WTC11 (cell line): ENCODE results near the gene LRRIQ1. TPM values are rescaled to one million over a fixed set of nuclear protein-coding genes. Genes with fewer than 3 reads are reported as not detected.

Experiments used
- ATAC-seq: fragments of 200-7000 bp; cut with Tn5 transposase; 2 replicates; pipeline ENCODE4 v1.10.0; 2021; ENCODE audit warnings: mild to moderate bottlenecking, moderate library complexity
- CTCF ChIA-PET: fragments of 300-600 bp; sonication (Branson Sonifier 250); formaldehyde crosslinking; loops from one replicate; lab custom pipeline; 2021; ENCODE audit warnings: antibody characterized with exemption; lab: Charles Lee
- POLR2A ChIA-PET: fragments of 350-600 bp; sonication (Branson Sonifier 250); formaldehyde crosslinking; loops from one replicate; lab custom pipeline; 2021; ENCODE audit warnings: antibody characterized with exemption; lab: Charles Lee
- DNase-seq: peaks from one replicate; pipeline ENCODE4 v3.0.0; 2021; ENCODE audit warnings: low spot score
- H3K27ac Mint-ChIP-seq: 2 replicates; pipeline ENCODE4 v1.8.0; 2021; ENCODE audit warnings: mixed read lengths
- H3K27me3 Mint-ChIP-seq: 2 replicates; pipeline ENCODE4 v1.8.0; 2021; ENCODE audit warnings: low read depth, mild to moderate bottlenecking, moderate library complexity, mixed read lengths
- H3K36me3 Mint-ChIP-seq: 2 replicates; pipeline ENCODE4 v1.8.0; 2021; ENCODE audit warnings: mixed read lengths
- H3K4me1 Mint-ChIP-seq: 2 replicates; pipeline ENCODE4 v1.8.0; 2022; ENCODE audit warnings: mixed read lengths
- H3K4me3 Mint-ChIP-seq: 2 replicates; pipeline ENCODE4 v1.8.0; 2021; ENCODE audit warnings: mild to moderate bottlenecking, moderate library complexity, mixed read lengths
- H3K9me3 Mint-ChIP-seq: 2 replicates; pipeline ENCODE4 v1.8.0; 2021; ENCODE audit warnings: mixed read lengths
- CREB1 ChIP-seq: sonication (generic); formaldehyde crosslinking; IDR thresholded peaks from 2 replicates; pipeline ENCODE4 v1.8.0; 2023; ENCODE audit warnings: mild to moderate bottlenecking, missing genetic modification reagents
- ELF4 ChIP-seq: sonication (generic); formaldehyde crosslinking; IDR thresholded peaks from 2 replicates; pipeline ENCODE4 v1.8.1; 2022; ENCODE audit warnings: low read depth, mild to moderate bottlenecking, moderate library complexity, missing genetic modification reagents
- EMX1 ChIP-seq: fragments of 250-450 bp; sonication (Bioruptor Pico); IDR thresholded peaks from 2 replicates; pipeline ENCODE4 v1.8.0; 2021; ENCODE audit warnings: mild to moderate bottlenecking
- GABPB1 ChIP-seq: sonication (generic); formaldehyde crosslinking; IDR thresholded peaks from 2 replicates; pipeline ENCODE4 v1.8.1; 2023; ENCODE audit warnings: mild to moderate bottlenecking, missing genetic modification reagents
- HMGA2 ChIP-seq: fragments of 250-450 bp; sonication (Bioruptor Pico); IDR thresholded peaks from 2 replicates; pipeline ENCODE4 v1.4.0; 2021; ENCODE audit warnings: mild to moderate bottlenecking, moderate library complexity
- MYBL2 ChIP-seq: sonication (generic); formaldehyde crosslinking; IDR thresholded peaks from 2 replicates; pipeline ENCODE4 v1.8.1; 2023; ENCODE audit warnings: mild to moderate bottlenecking, moderate library complexity, missing genetic modification reagents
- OVOL2 ChIP-seq: fragments of 250-450 bp; sonication (Bioruptor Pico); IDR thresholded peaks from 2 replicates; pipeline ENCODE4 v1.9.0; 2021; ENCODE audit warnings: mild to moderate bottlenecking, borderline replicate concordance
- SMAD4 ChIP-seq: sonication (generic); formaldehyde crosslinking; IDR thresholded peaks from 2 replicates; pipeline ENCODE4 v1.8.0; 2022; ENCODE audit warnings: mild to moderate bottlenecking, missing genetic modification reagents
- ZBTB21 ChIP-seq: sonication (generic); formaldehyde crosslinking; IDR thresholded peaks from 2 replicates; pipeline ENCODE4 v1.8.1; 2023; ENCODE audit warnings: mild to moderate bottlenecking, missing genetic modification reagents, borderline replicate concordance
- ZNF317 ChIP-seq: sonication (generic); formaldehyde crosslinking; IDR thresholded peaks from 2 replicates; pipeline ENCODE4 v1.8.1; 2023; ENCODE audit warnings: low read depth, mild to moderate bottlenecking, moderate library complexity, missing genetic modification reagents, borderline replicate concordance
- ZNF423 ChIP-seq: fragments of 250-450 bp; sonication (Bioruptor Pico); IDR thresholded peaks from 2 replicates; pipeline ENCODE4 v2.1.2; 2022; ENCODE audit warnings: mild to moderate bottlenecking, moderate library complexity
- total RNA-seq: library from RNA; stranded (reverse); gene quantifications from 3 replicates; pipeline ENCODE4 v1.2.3, GENCODE V29; 2021
- TF ChIP-seq, protein P1 (sequence below): sonication (generic); formaldehyde crosslinking; IDR thresholded peaks from 2 replicates; pipeline ENCODE4 v1.8.1; 2022; ENCODE audit warnings: low read depth, missing genetic modification reagents, borderline replicate concordance
- TF ChIP-seq, protein P2 (sequence below): sonication (generic); formaldehyde crosslinking; IDR thresholded peaks from 2 replicates; pipeline ENCODE4 v1.8.0; 2022; ENCODE audit warnings: mild to moderate bottlenecking, missing genetic modification reagents
- TF ChIP-seq, protein P3 (sequence below): fragments of 250-450 bp; sonication (Bioruptor Pico); IDR thresholded peaks from 2 replicates; pipeline ENCODE4 v1.9.0; 2021; ENCODE audit warnings: mild to moderate bottlenecking
- TF ChIP-seq, protein P4 (sequence below): fragments of 250-450 bp; sonication (Bioruptor Pico); conservative IDR thresholded peaks from 2 replicates; pipeline ENCODE4 v1.9.0; 2021; ENCODE audit warnings: mild to moderate bottlenecking
- TF ChIP-seq, protein P5 (sequence below): sonication (generic); formaldehyde crosslinking; IDR thresholded peaks from 2 replicates; pipeline ENCODE4 v1.8.0; 2023; ENCODE audit warnings: missing genetic modification reagents, mild to moderate bottlenecking, borderline replicate concordance
- TF ChIP-seq, protein P6 (sequence below): fragments of 250-450 bp; sonication (Bioruptor Pico); IDR thresholded peaks from 2 replicates; pipeline ENCODE4 v2.1.2; 2022; ENCODE audit warnings: mild to moderate bottlenecking, moderate library complexity

LRRIQ1 gene
- total RNA-seq, 1 experiment from 2014 or later = 1.3 TPM

DNA sequence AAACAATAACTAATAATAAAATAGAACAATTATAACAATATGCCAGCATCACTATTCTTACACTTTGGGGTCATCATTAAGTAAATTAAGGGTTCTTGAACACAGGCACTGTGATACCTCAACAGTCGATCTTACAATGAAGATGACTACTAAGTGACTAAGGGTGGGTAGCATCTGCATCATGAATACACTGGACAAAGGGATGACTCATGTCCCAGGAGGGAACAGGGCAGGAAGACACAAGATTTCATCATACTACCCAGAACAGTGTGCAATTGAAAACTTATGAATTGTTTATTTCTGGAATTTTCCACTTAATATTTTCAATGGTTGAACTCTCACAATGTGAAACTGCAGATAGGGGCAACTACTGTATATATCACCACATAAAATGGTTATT is 19.7 kb upstream of the LRRIQ1 start:
- H3K4me3 Mint-ChIP-seq = no peak overlapping the region
- ATAC-seq (no peak), DNase-seq (no peak)
- CTCF ChIA-PET = no interaction called here
- POLR2A ChIA-PET = no interaction called here
- H3K27ac Mint-ChIP-seq = no peak overlapping the region
- no peaks in the 10 kb centered on the region for H3K27me3 Mint-ChIP-seq
- H3K36me3 Mint-ChIP-seq = no peaks in the 10 kb centered on the region
- no peaks in the 10 kb centered on the region for H3K9me3 Mint-ChIP-seq
- TF ChIP-seq HMGA2 (CRISPR knock-in tag) (no peak), GABPB1 (CRISPR knock-in tag) (peak; percentile 61; the same call in 1 of the 2 replicates)
- TF ChIP-seq, protein P1, sequence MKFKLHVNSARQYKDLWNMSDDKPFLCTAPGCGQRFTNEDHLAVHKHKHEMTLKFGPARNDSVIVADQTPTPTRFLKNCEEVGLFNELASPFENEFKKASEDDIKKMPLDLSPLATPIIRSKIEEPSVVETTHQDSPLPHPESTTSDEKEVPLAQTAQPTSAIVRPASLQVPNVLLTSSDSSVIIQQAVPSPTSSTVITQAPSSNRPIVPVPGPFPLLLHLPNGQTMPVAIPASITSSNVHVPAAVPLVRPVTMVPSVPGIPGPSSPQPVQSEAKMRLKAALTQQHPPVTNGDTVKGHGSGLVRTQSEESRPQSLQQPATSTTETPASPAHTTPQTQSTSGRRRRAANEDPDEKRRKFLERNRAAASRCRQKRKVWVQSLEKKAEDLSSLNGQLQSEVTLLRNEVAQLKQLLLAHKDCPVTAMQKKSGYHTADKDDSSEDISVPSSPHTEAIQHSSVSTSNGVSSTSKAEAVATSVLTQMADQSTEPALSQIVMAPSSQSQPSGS (CRISPR knock-in tag) = no peak
- H3K4me1 Mint-ChIP-seq = peaks cover 8% of the 10 kb centered on the region; the same call in 1 of the 2 replicates

DNA sequence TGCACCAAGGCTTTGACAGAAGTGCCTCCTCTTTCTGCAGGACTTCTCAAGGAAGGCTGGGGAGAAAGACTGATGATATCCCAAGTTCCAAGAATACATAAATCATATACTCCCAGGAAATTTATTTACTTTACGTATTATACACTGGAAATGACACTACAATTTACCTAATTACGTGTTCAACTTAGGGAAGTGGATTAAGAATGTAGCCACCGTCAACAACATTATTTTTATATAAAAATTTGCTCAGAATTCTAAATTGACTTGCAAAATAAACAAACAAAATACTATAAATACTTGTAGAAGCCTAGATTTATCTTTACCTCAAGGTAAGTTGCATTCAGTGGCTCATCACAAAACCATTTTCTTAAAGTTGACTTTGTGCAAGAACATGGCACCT is 19.0 kb upstream of the LRRIQ1 start:
- Mint-ChIP-seq H3K36me3 (no peaks in the 10 kb centered on the region), H3K27ac (no peak overlapping the region), H3K4me3 (no peak overlapping the region), H3K9me3 (no peaks in the 10 kb centered on the region), H3K27me3 (no peaks in the 10 kb centered on the region), H3K4me1 (peaks cover 7% of the 10 kb centered on the region; the same call in 1 of the 2 replicates)
- TF ChIP-seq, protein P1 (CRISPR knock-in tag) = no peak
- TF ChIP-seq, protein P2, sequence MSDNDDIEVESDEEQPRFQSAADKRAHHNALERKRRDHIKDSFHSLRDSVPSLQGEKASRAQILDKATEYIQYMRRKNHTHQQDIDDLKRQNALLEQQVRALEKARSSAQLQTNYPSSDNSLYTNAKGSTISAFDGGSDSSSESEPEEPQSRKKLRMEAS (CRISPR knock-in tag) = no peak
- TF ChIP-seq, protein P3, sequence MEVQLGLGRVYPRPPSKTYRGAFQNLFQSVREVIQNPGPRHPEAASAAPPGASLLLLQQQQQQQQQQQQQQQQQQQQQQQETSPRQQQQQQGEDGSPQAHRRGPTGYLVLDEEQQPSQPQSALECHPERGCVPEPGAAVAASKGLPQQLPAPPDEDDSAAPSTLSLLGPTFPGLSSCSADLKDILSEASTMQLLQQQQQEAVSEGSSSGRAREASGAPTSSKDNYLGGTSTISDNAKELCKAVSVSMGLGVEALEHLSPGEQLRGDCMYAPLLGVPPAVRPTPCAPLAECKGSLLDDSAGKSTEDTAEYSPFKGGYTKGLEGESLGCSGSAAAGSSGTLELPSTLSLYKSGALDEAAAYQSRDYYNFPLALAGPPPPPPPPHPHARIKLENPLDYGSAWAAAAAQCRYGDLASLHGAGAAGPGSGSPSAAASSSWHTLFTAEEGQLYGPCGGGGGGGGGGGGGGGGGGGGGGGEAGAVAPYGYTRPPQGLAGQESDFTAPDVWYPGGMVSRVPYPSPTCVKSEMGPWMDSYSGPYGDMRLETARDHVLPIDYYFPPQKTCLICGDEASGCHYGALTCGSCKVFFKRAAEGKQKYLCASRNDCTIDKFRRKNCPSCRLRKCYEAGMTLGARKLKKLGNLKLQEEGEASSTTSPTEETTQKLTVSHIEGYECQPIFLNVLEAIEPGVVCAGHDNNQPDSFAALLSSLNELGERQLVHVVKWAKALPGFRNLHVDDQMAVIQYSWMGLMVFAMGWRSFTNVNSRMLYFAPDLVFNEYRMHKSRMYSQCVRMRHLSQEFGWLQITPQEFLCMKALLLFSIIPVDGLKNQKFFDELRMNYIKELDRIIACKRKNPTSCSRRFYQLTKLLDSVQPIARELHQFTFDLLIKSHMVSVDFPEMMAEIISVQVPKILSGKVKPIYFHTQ (CRISPR knock-in tag) = no peak
- TF ChIP-seq MYBL2 (CRISPR knock-in tag) = no peak
- no peak for TF ChIP-seq ZNF423 (CRISPR knock-in tag)
- no peak for TF ChIP-seq ELF4 (CRISPR knock-in tag)
- TF ChIP-seq ZNF317 (CRISPR knock-in tag) = no peak
- TF ChIP-seq, protein P4, sequence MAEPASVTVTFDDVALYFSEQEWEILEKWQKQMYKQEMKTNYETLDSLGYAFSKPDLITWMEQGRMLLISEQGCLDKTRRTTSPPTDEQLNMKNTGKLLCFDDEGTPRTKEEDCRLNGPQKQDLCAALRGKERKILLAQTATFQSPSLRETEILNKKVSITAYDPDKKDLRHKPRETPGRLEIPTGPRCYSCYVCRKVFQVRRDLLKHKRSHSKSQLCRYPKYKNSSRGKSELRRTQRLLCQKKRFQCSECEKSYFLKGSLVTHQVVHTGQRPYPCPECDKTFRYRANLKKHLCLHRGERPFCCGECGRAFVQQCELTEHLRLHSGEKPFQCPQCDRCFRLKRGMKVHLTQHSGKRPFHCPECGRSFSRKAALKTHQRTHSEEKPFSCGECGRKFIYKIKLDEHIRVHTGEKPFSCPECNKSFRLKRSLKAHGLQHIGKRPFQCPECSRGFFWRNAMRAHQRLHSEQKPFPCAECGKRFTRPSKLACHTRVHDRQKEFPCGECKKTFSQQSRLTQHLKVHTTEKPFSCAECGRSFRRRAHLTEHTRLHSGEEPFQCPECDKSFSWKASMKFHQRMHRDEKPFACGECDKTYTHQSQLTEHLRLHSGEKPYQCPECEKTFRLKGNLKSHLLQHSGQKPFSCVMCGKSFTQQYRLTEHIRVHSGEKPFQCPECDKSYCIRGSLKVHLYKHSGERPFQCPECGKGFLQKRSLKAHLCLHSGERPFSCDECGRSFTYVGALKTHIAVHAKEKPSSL (CRISPR knock-in tag) = no peak
- no peak for TF ChIP-seq EMX1
- TF ChIP-seq, protein P5, sequence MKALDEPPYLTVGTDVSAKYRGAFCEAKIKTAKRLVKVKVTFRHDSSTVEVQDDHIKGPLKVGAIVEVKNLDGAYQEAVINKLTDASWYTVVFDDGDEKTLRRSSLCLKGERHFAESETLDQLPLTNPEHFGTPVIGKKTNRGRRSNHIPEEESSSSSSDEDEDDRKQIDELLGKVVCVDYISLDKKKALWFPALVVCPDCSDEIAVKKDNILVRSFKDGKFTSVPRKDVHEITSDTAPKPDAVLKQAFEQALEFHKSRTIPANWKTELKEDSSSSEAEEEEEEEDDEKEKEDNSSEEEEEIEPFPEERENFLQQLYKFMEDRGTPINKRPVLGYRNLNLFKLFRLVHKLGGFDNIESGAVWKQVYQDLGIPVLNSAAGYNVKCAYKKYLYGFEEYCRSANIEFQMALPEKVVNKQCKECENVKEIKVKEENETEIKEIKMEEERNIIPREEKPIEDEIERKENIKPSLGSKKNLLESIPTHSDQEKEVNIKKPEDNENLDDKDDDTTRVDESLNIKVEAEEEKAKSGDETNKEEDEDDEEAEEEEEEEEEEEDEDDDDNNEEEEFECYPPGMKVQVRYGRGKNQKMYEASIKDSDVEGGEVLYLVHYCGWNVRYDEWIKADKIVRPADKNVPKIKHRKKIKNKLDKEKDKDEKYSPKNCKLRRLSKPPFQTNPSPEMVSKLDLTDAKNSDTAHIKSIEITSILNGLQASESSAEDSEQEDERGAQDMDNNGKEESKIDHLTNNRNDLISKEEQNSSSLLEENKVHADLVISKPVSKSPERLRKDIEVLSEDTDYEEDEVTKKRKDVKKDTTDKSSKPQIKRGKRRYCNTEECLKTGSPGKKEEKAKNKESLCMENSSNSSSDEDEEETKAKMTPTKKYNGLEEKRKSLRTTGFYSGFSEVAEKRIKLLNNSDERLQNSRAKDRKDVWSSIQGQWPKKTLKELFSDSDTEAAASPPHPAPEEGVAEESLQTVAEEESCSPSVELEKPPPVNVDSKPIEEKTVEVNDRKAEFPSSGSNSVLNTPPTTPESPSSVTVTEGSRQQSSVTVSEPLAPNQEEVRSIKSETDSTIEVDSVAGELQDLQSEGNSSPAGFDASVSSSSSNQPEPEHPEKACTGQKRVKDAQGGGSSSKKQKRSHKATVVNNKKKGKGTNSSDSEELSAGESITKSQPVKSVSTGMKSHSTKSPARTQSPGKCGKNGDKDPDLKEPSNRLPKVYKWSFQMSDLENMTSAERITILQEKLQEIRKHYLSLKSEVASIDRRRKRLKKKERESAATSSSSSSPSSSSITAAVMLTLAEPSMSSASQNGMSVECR (CRISPR knock-in tag) = no peak
- TF ChIP-seq, protein P6, sequence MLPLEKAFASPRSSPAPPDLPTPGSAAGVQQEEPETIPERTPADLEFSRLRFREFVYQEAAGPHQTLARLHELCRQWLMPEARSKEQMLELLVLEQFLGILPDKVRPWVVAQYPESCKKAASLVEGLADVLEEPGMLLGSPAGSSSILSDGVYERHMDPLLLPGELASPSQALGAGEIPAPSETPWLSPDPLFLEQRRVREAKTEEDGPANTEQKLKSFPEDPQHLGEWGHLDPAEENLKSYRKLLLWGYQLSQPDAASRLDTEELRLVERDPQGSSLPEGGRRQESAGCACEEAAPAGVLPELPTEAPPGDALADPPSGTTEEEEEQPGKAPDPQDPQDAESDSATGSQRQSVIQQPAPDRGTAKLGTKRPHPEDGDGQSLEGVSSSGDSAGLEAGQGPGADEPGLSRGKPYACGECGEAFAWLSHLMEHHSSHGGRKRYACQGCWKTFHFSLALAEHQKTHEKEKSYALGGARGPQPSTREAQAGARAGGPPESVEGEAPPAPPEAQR (CRISPR knock-in tag) = no peak
- TF ChIP-seq CREB1 (CRISPR knock-in tag) = no peak
- no peak for TF ChIP-seq OVOL2 (CRISPR knock-in tag)
- TF ChIP-seq GABPB1 (CRISPR knock-in tag) = no peak
- TF ChIP-seq SMAD4 (CRISPR knock-in tag) = no peak
- TF ChIP-seq ZBTB21 (CRISPR knock-in tag) = no peak
- DNase-seq (no peak), ATAC-seq (no peak)
- POLR2A ChIA-PET = no interaction called here
- CTCF ChIA-PET = no interaction called here
